NCI-H510A (cell line): ENCODE measurements around the gene SYDE2.

Source experiments
- DNase-seq: peaks from one replicate; lab custom pipeline; 2025; lab: John Stamatoyannopoulos, UW

The SYDE2 gene

DNA sequence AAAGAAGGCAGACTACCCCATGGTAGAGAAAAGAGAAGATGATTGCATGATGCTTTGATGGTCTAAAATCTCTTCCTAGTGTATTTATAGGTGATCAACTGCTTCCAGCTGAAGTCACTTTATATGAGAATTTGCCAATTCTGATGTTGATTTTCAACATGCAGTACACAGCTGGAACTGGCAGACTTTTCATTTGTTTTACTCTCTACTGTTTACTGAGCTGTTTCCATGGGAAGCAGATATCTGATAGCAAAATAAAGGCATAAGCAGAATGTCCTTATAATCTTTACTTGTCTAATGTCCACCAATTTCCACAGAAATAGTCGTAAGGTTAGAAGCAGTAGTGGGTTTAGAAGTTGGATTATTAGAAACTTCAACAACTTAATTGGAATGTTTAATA is 74.9 kb downstream of the SYDE2 start:
- no peak for DNase-seq

GRCh38 chr1:85124091-85124490 is 76.7 kb downstream of the SYDE2 start:
- no peak for DNase-seq

- no peak for DNase-seq
Measured at GRCh38 chr1:85122169-85122568, 78.6 kb downstream of the SYDE2 start.

DNA sequence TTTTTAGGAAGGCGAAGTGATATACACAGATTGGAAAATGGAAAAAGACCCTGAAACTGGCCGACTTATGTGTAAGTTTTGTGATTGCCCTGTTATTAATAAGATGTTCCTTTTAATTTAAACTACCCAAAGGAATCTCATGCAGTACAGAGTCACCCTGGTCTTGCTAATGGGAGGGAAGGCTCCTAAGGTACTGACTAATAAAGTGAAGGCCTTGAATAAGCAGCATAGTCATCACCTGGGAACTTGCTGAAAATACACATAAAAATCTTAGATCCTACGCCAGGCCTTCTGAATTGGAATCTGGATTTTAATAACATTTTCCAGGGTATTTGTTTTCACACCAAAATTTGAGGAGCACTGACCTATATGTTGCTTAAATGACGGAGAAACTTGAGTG is 79.1 kb downstream of the SYDE2 start:
- DNase-seq, result no peak

DNA sequence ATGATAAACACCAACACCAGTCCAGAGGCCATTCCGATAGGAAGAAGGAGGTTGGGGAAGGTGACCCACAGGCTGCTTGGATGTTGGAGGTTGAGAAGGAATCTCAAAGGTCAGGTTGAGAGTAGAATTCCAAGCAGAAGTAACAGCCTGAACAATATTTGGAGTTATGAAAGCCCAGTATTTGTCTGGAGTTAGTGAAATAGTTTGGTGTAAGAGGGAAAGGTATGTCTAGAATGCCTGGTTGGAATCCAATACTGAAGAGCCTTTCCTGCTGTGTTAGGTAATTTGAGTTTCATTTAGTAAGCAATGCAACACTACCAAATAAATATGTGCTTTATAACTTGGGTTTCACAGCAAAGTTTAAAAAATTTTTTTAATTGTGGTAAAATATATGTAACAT is 82.1 kb downstream of the SYDE2 start:
- DNase-seq, result no peak

DNA sequence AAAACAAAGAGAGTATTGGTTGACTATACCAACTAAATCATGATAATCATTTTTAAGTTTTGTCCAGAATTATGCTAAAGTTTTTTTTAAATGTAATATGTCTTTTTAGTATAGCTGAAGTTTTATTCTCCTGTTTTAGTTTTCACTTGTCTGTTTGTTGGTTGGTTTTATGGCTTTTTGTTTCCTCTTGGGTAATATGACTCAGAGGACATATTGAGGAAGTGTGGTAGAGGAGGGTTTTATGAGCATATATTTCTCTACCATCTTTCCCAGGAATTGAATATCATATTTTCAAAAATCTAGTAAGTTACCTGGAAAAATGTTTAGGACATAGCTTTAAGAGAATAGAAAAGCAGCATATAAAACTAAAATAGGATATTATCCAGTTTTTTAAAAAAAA is 84.0 kb downstream of the SYDE2 start:
- no peak for DNase-seq

DNA sequence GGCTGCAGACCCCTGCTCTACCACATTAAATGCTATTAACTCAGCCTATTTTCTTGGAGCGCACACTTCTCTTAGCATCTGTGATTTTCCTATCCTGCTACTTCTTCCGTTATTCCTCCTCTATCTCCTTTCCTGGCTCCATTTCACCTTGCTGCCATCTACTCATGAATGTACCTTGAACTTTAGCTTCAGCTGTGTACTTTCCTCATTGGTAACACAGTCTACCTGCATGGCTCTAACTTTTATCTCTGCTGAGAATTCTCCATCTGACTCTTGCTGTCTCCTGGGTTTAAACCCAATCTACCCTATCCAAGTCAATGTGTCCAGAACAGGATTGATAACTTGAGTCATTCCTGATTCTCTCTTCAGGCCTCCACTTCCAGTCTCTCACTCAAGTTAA is 84.9 kb downstream of the SYDE2 start:
- DNase-seq, result no peak

DNA sequence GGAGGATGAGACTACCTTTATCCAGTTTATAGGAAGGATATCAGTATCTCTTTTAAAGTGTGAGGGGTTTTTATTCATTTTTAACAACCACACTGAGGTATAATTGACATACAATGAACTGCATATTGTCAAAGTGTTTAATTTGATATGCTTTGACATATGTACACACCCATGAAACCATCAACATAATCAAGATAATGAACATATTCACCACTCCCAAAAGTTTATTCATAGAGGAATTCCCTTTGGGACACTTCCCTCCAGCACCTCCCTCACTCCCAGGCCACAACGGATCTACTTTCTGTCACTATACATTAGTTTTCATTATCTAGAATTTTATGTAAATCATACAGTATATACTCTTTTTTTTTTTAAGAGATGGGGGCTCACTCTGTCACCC is 89.1 kb downstream of the SYDE2 start:
- no peak for DNase-seq

GRCh38 chr1:85109475-85109874 is 91.3 kb downstream of the SYDE2 start:
- peak; percentile 51 for DNase-seq
